CD4-positive, alpha-beta T cell (primary cell): ENCODE data around the gene FRZB. TPM values are rescaled to one million over a fixed set of nuclear protein-coding genes. Genes with fewer than 3 reads are reported as not detected.

ENCODE experiments used
- ATAC-seq: fragments of 200-7000 bp; cut with Tn5 transposase; one replicate; pipeline ENCODE4 v1.10.0; 2022; ENCODE audit warnings: mild to moderate bottlenecking; ENCODE audit not compliant: poor library complexity
- CTCF ChIA-PET: fragments of 350-600 bp; sonication (Branson Sonifier 250); formaldehyde crosslinking; loops from one replicate; lab custom pipeline; 2021; ENCODE audit warnings: antibody characterized with exemption, inconsistent platforms; lab: Charles Lee
- POLR2A ChIA-PET: fragments of 350-600 bp; sonication (Branson Sonifier 250); formaldehyde crosslinking; loops from one replicate; lab custom pipeline; 2021; ENCODE audit warnings: antibody characterized with exemption, inconsistent platforms; lab: Charles Lee
- DNase-seq, 14 experiments: peaks; one replicate each; pipeline ENCODE4 v3.0.0-alpha.2; 2013 to 2020; ENCODE audit warnings: mixed read lengths in 2 of 14
- H3K27ac ChIP-seq, 2 donors: one replicate each; pipeline versions ENCODE4 v1.5.1 to v1.7.0; 2013; ENCODE audit warnings: low read length in 2 of 2, low read depth in 1 of 2, mild to moderate bottlenecking in 1 of 2
- H3K27me3 ChIP-seq, 2 experiments: 1 replicate in 1 of 2; 2 replicates in 1 of 2; pipeline versions ENCODE4 v1.6.1 to v1.7.0; 2013; ENCODE audit warnings: low read length in 2 of 2, control low read depth in 1 of 2, mild to moderate bottlenecking in 1 of 2, moderate library complexity in 1 of 2; ENCODE audit not compliant: insufficient read depth in 2 of 2, control insufficient read depth in 1 of 2
- H3K36me3 ChIP-seq: one replicate; pipeline ENCODE4 v1.6.1; 2013; ENCODE audit warnings: low read length, control low read depth; ENCODE audit not compliant: insufficient read depth
- H3K4me1 ChIP-seq: one replicate; pipeline ENCODE4 v1.6.1; 2013; ENCODE audit warnings: low read length, control low read depth; ENCODE audit not compliant: insufficient read depth
- H3K4me3 ChIP-seq: one replicate; pipeline ENCODE4 v1.5.1; 2013; ENCODE audit warnings: mild to moderate bottlenecking, low read length, moderate library complexity
- H3K9me3 ChIP-seq, 2 experiments: 1 replicate in 1 of 2; 2 replicates in 1 of 2; pipeline versions ENCODE4 v1.6.1 to v1.7.0; 2013; ENCODE audit warnings: low read length in 2 of 2, mild to moderate bottlenecking in 2 of 2, control low read depth in 1 of 2, moderate library complexity in 1 of 2; ENCODE audit not compliant: control insufficient read depth in 1 of 2, insufficient read depth in 1 of 2
- H3K27ac Mint-ChIP-seq: one replicate; pipeline ENCODE4 v1.8.0; 2020; ENCODE audit warnings: mixed read lengths
- H3K27me3 Mint-ChIP-seq: one replicate; pipeline ENCODE4 v1.8.0; 2021; ENCODE audit warnings: mixed read lengths
- H3K36me3 Mint-ChIP-seq: one replicate; pipeline ENCODE4 v1.8.0; 2021; ENCODE audit warnings: low read depth, mixed read lengths
- H3K4me1 Mint-ChIP-seq: one replicate; pipeline ENCODE4 v1.8.0; 2021; ENCODE audit warnings: low read depth, mixed read lengths
- H3K4me3 Mint-ChIP-seq: one replicate; pipeline ENCODE4 v1.8.0; 2020; ENCODE audit warnings: mild to moderate bottlenecking, mixed read lengths
- H3K9me3 Mint-ChIP-seq: one replicate; pipeline ENCODE4 v1.8.0; 2020; ENCODE audit warnings: mixed read lengths
- intact Hi-C, 2 experiments: fragments of 100-400 bp; cut with DNase I in 1 of 2; cut with micrococcal nuclease in 1 of 2; formaldehyde crosslinking; loops; one replicate each; pipeline versions ENCODE4 v1.15.1 to v1.9.0; 2023 to 2025; cut with DNase I, micrococcal nuclease
- total RNA-seq, 174 experiments: library from RNA in 2 of 174; stranded (reverse) in 2 of 174; gene quantifications; one replicate each; pipeline ENCODE4 v1.2.3 and lab custom pipeline; 2021 to 2026
- TF ChIP-seq, protein P1 (sequence below): fragments of 200-600 bp; IDR thresholded peaks from one replicate; pipeline ENCODE4 v1.8.0; 2022; ENCODE audit warnings: antibody characterized with exemption, mild to moderate bottlenecking

FRZB gene
- total RNA-seq, 2 experiments from 2014 or later, result not detected

DNA sequence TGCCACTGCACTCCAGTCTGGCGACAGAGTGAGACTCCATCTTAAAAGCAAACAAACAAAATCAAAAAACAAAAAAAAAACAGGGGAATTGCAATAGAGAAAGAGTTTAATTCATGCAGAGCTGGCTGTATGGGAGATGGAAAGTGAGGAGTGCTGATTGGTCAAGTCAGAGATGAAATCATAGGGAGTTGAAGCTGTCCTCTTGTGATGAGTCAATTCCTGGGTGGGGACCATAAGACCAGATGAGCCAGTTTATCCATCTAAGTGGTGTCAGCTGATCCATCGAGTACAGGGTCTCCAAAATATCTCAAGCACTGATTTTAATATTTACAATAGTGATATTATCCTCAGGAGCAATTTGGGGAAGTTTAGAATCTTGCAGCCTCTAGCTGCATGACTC, 45.3 kb downstream of the FRZB start:
- ATAC-seq (no peak), DNase-seq (no peak)
- CTCF ChIA-PET, result no interaction called here
- H3K9me3 ChIP-seq, result no peaks in the 10 kb centered on the region
- no peaks in the 10 kb centered on the region for H3K4me1 ChIP-seq
- no peaks in the 10 kb centered on the region for H3K4me1 Mint-ChIP-seq
- H3K4me3 Mint-ChIP-seq, result no peak overlapping the region
- POLR2A ChIA-PET, result no interaction called here
- H3K27ac ChIP-seq, result no peak overlapping the region
- no peaks in the 10 kb centered on the region for H3K36me3 Mint-ChIP-seq
- intact Hi-C loops, result no loop called here
- no peaks in the 10 kb centered on the region for H3K36me3 ChIP-seq
- no peak overlapping the region for H3K4me3 ChIP-seq
- H3K9me3 Mint-ChIP-seq, result no peaks in the 10 kb centered on the region
- peaks cover 0 to 3% of the 10 kb centered on the region in 2 experiments for H3K27me3 ChIP-seq
- no peak overlapping the region for H3K27ac Mint-ChIP-seq
- TF ChIP-seq, protein P1, sequence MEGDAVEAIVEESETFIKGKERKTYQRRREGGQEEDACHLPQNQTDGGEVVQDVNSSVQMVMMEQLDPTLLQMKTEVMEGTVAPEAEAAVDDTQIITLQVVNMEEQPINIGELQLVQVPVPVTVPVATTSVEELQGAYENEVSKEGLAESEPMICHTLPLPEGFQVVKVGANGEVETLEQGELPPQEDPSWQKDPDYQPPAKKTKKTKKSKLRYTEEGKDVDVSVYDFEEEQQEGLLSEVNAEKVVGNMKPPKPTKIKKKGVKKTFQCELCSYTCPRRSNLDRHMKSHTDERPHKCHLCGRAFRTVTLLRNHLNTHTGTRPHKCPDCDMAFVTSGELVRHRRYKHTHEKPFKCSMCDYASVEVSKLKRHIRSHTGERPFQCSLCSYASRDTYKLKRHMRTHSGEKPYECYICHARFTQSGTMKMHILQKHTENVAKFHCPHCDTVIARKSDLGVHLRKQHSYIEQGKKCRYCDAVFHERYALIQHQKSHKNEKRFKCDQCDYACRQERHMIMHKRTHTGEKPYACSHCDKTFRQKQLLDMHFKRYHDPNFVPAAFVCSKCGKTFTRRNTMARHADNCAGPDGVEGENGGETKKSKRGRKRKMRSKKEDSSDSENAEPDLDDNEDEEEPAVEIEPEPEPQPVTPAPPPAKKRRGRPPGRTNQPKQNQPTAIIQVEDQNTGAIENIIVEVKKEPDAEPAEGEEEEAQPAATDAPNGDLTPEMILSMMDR, result no peak
- peaks cover 19% of the 10 kb centered on the region for H3K27me3 Mint-ChIP-seq

DNA sequence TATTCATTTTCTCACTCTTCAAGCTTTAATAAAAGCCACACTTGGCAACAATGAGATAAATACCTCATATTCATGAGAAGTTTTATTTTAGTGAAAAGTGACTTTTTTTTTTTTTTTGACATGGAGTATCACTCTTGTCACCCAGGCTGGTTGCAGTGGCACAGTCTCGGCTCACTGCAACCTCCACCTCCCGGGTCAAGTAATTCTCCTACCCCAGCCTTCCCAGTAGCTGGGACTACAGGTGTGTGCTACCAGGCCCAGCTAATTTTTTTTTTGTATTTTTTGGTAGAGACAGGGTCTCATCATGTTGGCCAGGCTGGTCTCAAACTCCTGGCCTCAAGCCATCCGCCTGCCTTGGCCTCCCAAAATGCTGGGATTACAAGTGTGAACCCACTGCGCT, 47.0 kb downstream of the FRZB start:
- H3K9me3 ChIP-seq, result no peaks in the 10 kb centered on the region
- Mint-ChIP-seq H3K27ac (no peak overlapping the region), H3K27me3 (peaks cover 25% of the 10 kb centered on the region), H3K4me1 (no peaks in the 10 kb centered on the region), H3K9me3 (no peaks in the 10 kb centered on the region), H3K4me3 (no peak overlapping the region), H3K36me3 (no peaks in the 10 kb centered on the region)
- no peak overlapping the region for H3K4me3 ChIP-seq
- TF ChIP-seq, protein P1, result no peak
- no peaks in the 10 kb centered on the region for H3K36me3 ChIP-seq
- no peak overlapping the region for H3K27ac ChIP-seq
- ATAC-seq (no peak), DNase-seq (no peak)
- H3K27me3 ChIP-seq, result peaks cover 0 to 3% of the 10 kb centered on the region in 2 experiments
- intact Hi-C loops, result no loop called here
- ChIA-PET POLR2A (interaction anchor here (0.6 kb wide), 1 partner anchor 12 kb away, joined by 5 read pairs; no protein-coding TSS in a partner anchor), CTCF (no interaction called here)
- no peaks in the 10 kb centered on the region for H3K4me1 ChIP-seq

DNA sequence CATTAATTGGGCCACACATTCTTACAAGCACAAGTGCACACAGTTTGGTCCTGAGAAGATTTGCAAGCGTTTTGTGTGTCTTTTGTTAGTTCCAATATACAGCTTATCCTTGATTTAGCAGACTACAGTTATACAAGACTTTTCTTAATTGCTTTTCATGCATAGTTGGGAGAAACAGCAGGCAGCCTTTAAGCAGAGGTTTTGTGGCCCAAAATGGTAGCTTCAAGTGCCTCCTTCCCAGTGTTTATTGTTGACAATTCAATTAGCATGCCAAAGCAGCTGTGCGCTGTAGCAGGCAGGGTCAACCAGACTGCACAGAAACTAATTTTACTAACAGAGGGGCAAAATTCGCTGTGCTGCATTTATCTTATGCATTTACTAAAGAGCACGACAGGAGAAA, 47.5 kb downstream of the FRZB start:
- ChIA-PET CTCF (no interaction called here), POLR2A (interaction anchor here (0.6 kb wide), 1 partner anchor 12 kb away, joined by 5 read pairs; no protein-coding TSS in a partner anchor)
- H3K27me3 Mint-ChIP-seq, result peaks cover 30% of the 10 kb centered on the region
- H3K4me1 ChIP-seq, result no peaks in the 10 kb centered on the region
- no peak overlapping the region for H3K4me3 ChIP-seq
- no peak overlapping the region for H3K27ac Mint-ChIP-seq
- H3K9me3 Mint-ChIP-seq, result no peaks in the 10 kb centered on the region
- TF ChIP-seq, protein P1, result no peak
- H3K36me3 ChIP-seq, result no peaks in the 10 kb centered on the region
- no peak for ATAC-seq
- H3K4me1 Mint-ChIP-seq, result no peaks in the 10 kb centered on the region
- H3K9me3 ChIP-seq, result no peaks in the 10 kb centered on the region
- H3K36me3 Mint-ChIP-seq, result no peaks in the 10 kb centered on the region
- intact Hi-C loops, result no loop called here
- peaks cover 0 to 3% of the 10 kb centered on the region in 2 experiments for H3K27me3 ChIP-seq
- H3K27ac ChIP-seq, result no peak overlapping the region
- no peak for DNase-seq
- no peak overlapping the region for H3K4me3 Mint-ChIP-seq
